Measurements from ENCODE around the gene GAPDH.
"Not testable (repeated sequence)": the region's sequence is repeated elsewhere in the genome, so short reads cannot be mapped to it uniquely, and the experiment has no call there.

Gene GAPDH

GRCh38 chr12:6559500-6559899 lies 25.2 kb downstream of the GAPDH start:
- no peak for DNase-seq (ENCODE audit: low read depth in 2 of 2, low spot score in 1 of 2)

- DNase-seq (ENCODE audit: low read depth in 2 of 2, low spot score in 1 of 2) = no peak
Observed at GRCh38 chr12:6560501-6561205, 26.3 kb downstream of the GAPDH start.

GRCh38 chr12:6562881-6563280 lies 28.6 kb downstream of the GAPDH start:
- DNase-seq (ENCODE audit: low read depth in 2 of 2, low spot score in 1 of 2) = no peak

GRCh38 chr12:6563448-6564050 lies 29.2 kb downstream of the GAPDH start:
- peak; percentile 34 to 53 for DNase-seq (ENCODE audit: low read depth in 2 of 2, low spot score in 1 of 2)

GRCh38 chr12:6567112-6567670 lies 32.9 kb downstream of the GAPDH start:
- DNase-seq (ENCODE audit: low read depth in 2 of 2, low spot score in 1 of 2) = no peak

- DNase-seq (ENCODE audit: low read depth in 2 of 2, low spot score in 1 of 2) = no peak
Observed at GRCh38 chr12:6569312-6569711, 35.0 kb downstream of the GAPDH start.

GRCh38 chr12:6569786-6570185 lies 35.5 kb downstream of the GAPDH start:
- no peak for DNase-seq (ENCODE audit: low read depth in 2 of 2, low spot score in 1 of 2)

- DNase-seq (ENCODE audit: low read depth in 2 of 2, low spot score in 1 of 2) = no peak
Observed at GRCh38 chr12:6570264-6570887, 36.1 kb downstream of the GAPDH start.

GRCh38 chr12:6573001-6573400 lies 38.7 kb downstream of the GAPDH start:
- DNase-seq (ENCODE audit: low read depth in 2 of 2, low spot score in 1 of 2) = no peak

- DNase-seq (ENCODE audit: low read depth in 2 of 2, low spot score in 1 of 2) = no peak
Observed at GRCh38 chr12:6574576-6575295, 40.4 kb downstream of the GAPDH start.

GRCh38 chr12:6575648-6576047 lies 41.3 kb downstream of the GAPDH start:
- no peak for DNase-seq (ENCODE audit: low read depth in 2 of 2, low spot score in 1 of 2)

- DNase-seq (ENCODE audit: low read depth in 2 of 2, low spot score in 1 of 2) = no peak
Observed at GRCh38 chr12:6582196-6582595, 47.9 kb downstream of the GAPDH start.

- no peak for DNase-seq (ENCODE audit: low read depth in 2 of 2, low spot score in 1 of 2)
Observed at GRCh38 chr12:6582959-6583358, 48.6 kb downstream of the GAPDH start.

GRCh38 chr12:6584293-6584692 lies 50.0 kb downstream of the GAPDH start:
- no peak for DNase-seq (ENCODE audit: low read depth in 2 of 2, low spot score in 1 of 2)

- not testable (repeated sequence) for DNase-seq (ENCODE audit: low read depth in 2 of 2, low spot score in 1 of 2)
Observed at GRCh38 chr12:6586569-6586968, 52.3 kb downstream of the GAPDH start.
